22Rv1 (cell line): ENCODE results near the gene DYNLT1.

ENCODE experiments used
- CTCF ChIP-seq: fragments of 450-650 bp; IDR thresholded peaks from 2 replicates; pipeline ENCODE4 v1.5.1; 2017; ENCODE audit warnings: mild to moderate bottlenecking
- ZFX ChIP-seq: fragments of 450-650 bp; IDR thresholded peaks from 2 replicates; pipeline ENCODE4 v1.6.1; 2017; ENCODE audit warnings: antibody characterized with exemption, borderline replicate concordance

- TF ChIP-seq CTCF (no peak), ZFX (no peak)
Measured at GRCh38 chr6:158644231-158645063, at the start of gene DYNLT1.
